ENCODE measurements around the gene NPAS3. TPM values are rescaled to one million over a fixed set of nuclear protein-coding genes. Genes with fewer than 3 reads are reported as not detected.

NPAS3 gene
- total RNA-seq, 1 donor: 0.86 TPM

- no peak for DNase-seq (ENCODE audit: low read depth)
- TF ChIP-seq CTCF (IDR thresholded peaks at IDR 0.05; ENCODE audit: insufficient read depth, low read depth, low read length): no peak
- H3K4me3 ChIP-seq (ENCODE audit: low read depth, low read length): no peak overlapping the region
Measured at GRCh38 chr14:33528655-33529054, 590.0 kb downstream of the NPAS3 start.

GRCh38 chr14:33529787-33530757 lies 591.4 kb downstream of the NPAS3 start:
- no peak for TF ChIP-seq CTCF (IDR thresholded peaks at IDR 0.05; ENCODE audit: insufficient read depth, low read depth, low read length)
- DNase-seq (ENCODE audit: low read depth): no peak
- no peak overlapping the region for H3K4me3 ChIP-seq (ENCODE audit: low read depth, low read length)

- no peak overlapping the region for H3K4me3 ChIP-seq (ENCODE audit: low read depth, low read length)
- no peak for TF ChIP-seq CTCF (IDR thresholded peaks at IDR 0.05; ENCODE audit: insufficient read depth, low read depth, low read length)
- DNase-seq (ENCODE audit: low read depth): no peak
Measured at GRCh38 chr14:33532553-33532952, 593.9 kb downstream of the NPAS3 start.

GRCh38 chr14:33534104-33534503 lies 595.4 kb downstream of the NPAS3 start:
- TF ChIP-seq CTCF (IDR thresholded peaks at IDR 0.05; ENCODE audit: insufficient read depth, low read depth, low read length): no peak
- no peak for DNase-seq (ENCODE audit: low read depth)
- no peak overlapping the region for H3K4me3 ChIP-seq (ENCODE audit: low read depth, low read length)

GRCh38 chr14:33534632-33535031 lies 596.0 kb downstream of the NPAS3 start:
- no peak overlapping the region for H3K4me3 ChIP-seq (ENCODE audit: low read depth, low read length)
- TF ChIP-seq CTCF (IDR thresholded peaks at IDR 0.05; ENCODE audit: insufficient read depth, low read depth, low read length): no peak
- DNase-seq (ENCODE audit: low read depth): no peak

GRCh38 chr14:33539918-33540357 lies 601.3 kb downstream of the NPAS3 start:
- no peak for TF ChIP-seq CTCF (IDR thresholded peaks at IDR 0.05; ENCODE audit: insufficient read depth, low read depth, low read length)
- no peak overlapping the region for H3K4me3 ChIP-seq (ENCODE audit: low read depth, low read length)
- no peak for DNase-seq (ENCODE audit: low read depth)

Data from fibroblast of villous mesenchyme (primary cell).